Vagina (tissue), 2 donors: ENCODE data around the gene ASF1A.

Experiments used
- CTCF ChIP-seq, 3 experiments: fragments of 450-650 bp in 2 of 3; fragments of 200-600 bp in 1 of 3; sonication (generic) in 1 of 3; IDR thresholded peaks; one replicate each; pipeline ENCODE4 v1.5.1; 2017 to 2019; ENCODE audit warnings: antibody characterized with exemption in 3 of 3, mild to moderate bottlenecking in 2 of 3, moderate library complexity in 2 of 3
- POLR2A ChIP-seq, 2 donors: fragments of 450-650 bp; IDR thresholded peaks; one replicate each; pipeline ENCODE4 v1.6.1; 2017; ENCODE audit warnings: antibody characterized with exemption in 2 of 2, mild to moderate bottlenecking in 2 of 2, moderate library complexity in 2 of 2
- POLR2AphosphoS5 ChIP-seq, 2 donors: sonication (generic); formaldehyde crosslinking; IDR thresholded peaks; one replicate each; pipeline ENCODE4 v1.9.0; 2017; ENCODE audit warnings: antibody characterized with exemption in 2 of 2, mild to moderate bottlenecking in 2 of 2, low read depth in 1 of 2; ENCODE audit not compliant: insufficient read depth in 1 of 2

- TF ChIP-seq CTCF (IDR thresholded peaks at IDR 0.05) (no peak), POLR2AphosphoS5 (IDR thresholded peaks at IDR 0.05; ENCODE audit: insufficient read depth in 1 of 2, low read depth in 1 of 2) (no peak), POLR2A (IDR thresholded peaks at IDR 0.05) (no peak)
Observed at GRCh38 chr6:118931436-118931835, 37.5 kb downstream of the ASF1A start.
